ENCODE results near the gene CIRBP. TPM values are rescaled to one million over a fixed set of nuclear protein-coding genes. Genes with fewer than 3 reads are reported as not detected.
A peak's percentile ranks its signal among the peaks of the same experiment; 100 is the strongest.

The CIRBP gene
- total and polyA plus RNA-seq, 9 of the 15 experiments (the other 6 are each of a cell fraction or from before 2014, with no cell fraction given), result 20.5 to 327 (median 176) TPM

DNA sequence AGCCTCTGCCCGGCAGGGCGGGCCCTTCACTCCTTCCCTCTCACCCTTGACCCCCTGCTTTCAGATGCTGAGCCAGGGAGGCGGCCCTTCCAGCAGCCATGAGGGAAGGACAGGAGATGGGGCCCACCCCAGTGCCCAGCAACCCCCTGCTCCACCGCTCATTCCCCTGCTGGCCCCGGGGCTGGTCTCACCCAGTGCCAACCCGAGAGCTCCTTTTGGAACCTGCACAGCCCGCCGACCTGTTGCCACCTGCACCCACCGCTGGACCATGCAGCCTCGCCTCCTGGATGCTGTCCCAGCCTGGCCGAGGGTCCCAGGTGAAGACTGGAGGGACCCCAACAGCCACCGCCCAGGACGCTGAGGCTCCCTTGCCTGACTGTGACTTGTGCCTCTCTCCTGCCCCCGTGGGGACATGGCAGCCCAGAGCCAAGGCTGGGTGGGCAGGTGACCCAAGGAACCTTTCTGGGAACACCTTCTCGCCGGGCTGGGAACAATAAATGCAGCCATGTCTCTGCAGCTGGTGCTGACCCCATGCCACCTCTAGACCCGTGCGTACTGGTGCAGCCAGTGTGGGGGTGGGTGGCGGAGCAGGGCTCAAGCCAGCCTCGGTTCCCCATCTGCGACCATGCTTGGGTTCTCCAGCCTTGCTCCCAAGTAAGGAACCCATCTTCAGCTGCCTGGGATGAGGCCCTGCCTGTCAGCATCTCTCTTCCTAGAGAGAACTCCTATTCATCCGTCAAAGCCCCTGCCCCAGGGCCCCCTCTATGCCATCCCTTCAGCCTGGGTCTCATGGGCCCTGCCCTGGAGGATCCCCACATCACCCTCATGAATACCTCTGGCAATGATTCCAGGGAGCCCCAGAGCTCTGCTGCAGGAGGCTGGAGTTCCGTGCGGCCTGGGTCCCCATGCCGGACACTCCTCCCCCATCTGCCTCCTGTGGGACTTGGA lies 9.9 kb downstream of the CIRBP start:
- Histone ChIP-seq H3K9me1 (ENCODE audit: control insufficient read depth, insufficient read depth, low read length) (no peaks in the 10 kb centered on the region), H3K27ac (ENCODE audit: extremely low read depth, low read depth, low read length) (no peak overlapping the region), H3K4me1 (replicated peaks in 1 of 2; ENCODE audit: control insufficient read depth in 2 of 2, insufficient read depth in 2 of 2, low read length in 2 of 2) (peaks cover 18 to 83% of the 10 kb centered on the region in 2 experiments), H3K9ac (ENCODE audit: insufficient read depth in 1 of 2, low read depth in 2 of 2, low read length in 2 of 2) (no peak overlapping the region; a peak in 1 of 4 replicates), H3K4me2 (ENCODE audit: insufficient read depth, low read length) (no peak overlapping the region), H3K27me3 (ENCODE audit: control insufficient read depth in 2 of 2, insufficient read depth in 2 of 2, low read length in 2 of 2) (peaks cover 0 to under 1% of the 10 kb centered on the region in 2 experiments; a peak in 1 of 5 replicates), H4K20me1 (replicated peaks; ENCODE audit: control insufficient read depth, insufficient read depth, low read length) (peaks cover 10% of the 10 kb centered on the region), H3K9me3 (replicated peaks; ENCODE audit: control insufficient read depth, insufficient read depth, low read depth, low read length) (no peaks in the 10 kb centered on the region), H2AFZ (ENCODE audit: low read depth, low read length) (no peak overlapping the region), H3K4me3 (no peak overlapping the region), H3K79me2 (ENCODE audit: control insufficient read depth, insufficient read depth, low read length) (peaks cover 29% of the 10 kb centered on the region), H3K36me3 (ENCODE audit: control insufficient read depth, insufficient read depth, low read length) (peaks cover 52% of the 10 kb centered on the region; the same call in 2 of the 3 replicates)
- DNase-seq (ENCODE audit: extremely low read depth in 1 of 4, low spot score in 3 of 4) (no peak), FAIRE-seq (no peak), ATAC-seq (no peak)
- BruUV-seq (replicated peaks), result no TSS peak
- in situ Hi-C loops (cut with MboI) (loop anchor here (5.0 kb wide), 1 partner anchor 103 kb away; the partner anchor contains the start of gene NDUFS7), intact Hi-C loops (cut with micrococcal nuclease) (loop anchor here (1.0 to 10.0 kb wide), 2 partner anchors 93 to 166 kb away; no protein-coding TSS in a partner anchor)
- WGBS (ENCODE audit: insufficient coverage, low coverage, missing lambda C conversion rate), result 90% methylated on average over 21 of the region's 25 CpGs
- TF ChIP-seq, protein P1, sequence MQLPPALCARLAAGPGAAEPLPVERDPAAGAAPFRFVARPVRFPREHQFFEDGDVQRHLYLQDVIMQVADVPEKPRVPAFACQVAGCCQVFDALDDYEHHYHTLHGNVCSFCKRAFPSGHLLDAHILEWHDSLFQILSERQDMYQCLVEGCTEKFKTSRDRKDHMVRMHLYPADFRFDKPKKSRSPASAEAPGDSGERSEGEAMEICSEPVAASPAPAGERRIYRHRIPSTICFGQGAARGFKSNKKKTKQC (CRISPR knock-in tag; IDR thresholded peaks at IDR 0.05), result 0 out of 2 replicates have a peak, but pooled peaks have one; percentile 12
- TF ChIP-seq CAMTA2 (CRISPR knock-in tag; conservative IDR thresholded peaks at IDR 0.05), result no peak
- TF ChIP-seq, protein P2, sequence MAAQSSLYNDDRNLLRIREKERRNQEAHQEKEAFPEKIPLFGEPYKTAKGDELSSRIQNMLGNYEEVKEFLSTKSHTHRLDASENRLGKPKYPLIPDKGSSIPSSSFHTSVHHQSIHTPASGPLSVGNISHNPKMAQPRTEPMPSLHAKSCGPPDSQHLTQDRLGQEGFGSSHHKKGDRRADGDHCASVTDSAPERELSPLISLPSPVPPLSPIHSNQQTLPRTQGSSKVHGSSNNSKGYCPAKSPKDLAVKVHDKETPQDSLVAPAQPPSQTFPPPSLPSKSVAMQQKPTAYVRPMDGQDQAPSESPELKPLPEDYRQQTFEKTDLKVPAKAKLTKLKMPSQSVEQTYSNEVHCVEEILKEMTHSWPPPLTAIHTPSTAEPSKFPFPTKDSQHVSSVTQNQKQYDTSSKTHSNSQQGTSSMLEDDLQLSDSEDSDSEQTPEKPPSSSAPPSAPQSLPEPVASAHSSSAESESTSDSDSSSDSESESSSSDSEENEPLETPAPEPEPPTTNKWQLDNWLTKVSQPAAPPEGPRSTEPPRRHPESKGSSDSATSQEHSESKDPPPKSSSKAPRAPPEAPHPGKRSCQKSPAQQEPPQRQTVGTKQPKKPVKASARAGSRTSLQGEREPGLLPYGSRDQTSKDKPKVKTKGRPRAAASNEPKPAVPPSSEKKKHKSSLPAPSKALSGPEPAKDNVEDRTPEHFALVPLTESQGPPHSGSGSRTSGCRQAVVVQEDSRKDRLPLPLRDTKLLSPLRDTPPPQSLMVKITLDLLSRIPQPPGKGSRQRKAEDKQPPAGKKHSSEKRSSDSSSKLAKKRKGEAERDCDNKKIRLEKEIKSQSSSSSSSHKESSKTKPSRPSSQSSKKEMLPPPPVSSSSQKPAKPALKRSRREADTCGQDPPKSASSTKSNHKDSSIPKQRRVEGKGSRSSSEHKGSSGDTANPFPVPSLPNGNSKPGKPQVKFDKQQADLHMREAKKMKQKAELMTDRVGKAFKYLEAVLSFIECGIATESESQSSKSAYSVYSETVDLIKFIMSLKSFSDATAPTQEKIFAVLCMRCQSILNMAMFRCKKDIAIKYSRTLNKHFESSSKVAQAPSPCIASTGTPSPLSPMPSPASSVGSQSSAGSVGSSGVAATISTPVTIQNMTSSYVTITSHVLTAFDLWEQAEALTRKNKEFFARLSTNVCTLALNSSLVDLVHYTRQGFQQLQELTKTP (IDR thresholded peaks at IDR 0.05; ENCODE audit: low read depth in 1 of 2, partially characterized antibody in 2 of 2), result no peak
- TF ChIP-seq, protein P3, sequence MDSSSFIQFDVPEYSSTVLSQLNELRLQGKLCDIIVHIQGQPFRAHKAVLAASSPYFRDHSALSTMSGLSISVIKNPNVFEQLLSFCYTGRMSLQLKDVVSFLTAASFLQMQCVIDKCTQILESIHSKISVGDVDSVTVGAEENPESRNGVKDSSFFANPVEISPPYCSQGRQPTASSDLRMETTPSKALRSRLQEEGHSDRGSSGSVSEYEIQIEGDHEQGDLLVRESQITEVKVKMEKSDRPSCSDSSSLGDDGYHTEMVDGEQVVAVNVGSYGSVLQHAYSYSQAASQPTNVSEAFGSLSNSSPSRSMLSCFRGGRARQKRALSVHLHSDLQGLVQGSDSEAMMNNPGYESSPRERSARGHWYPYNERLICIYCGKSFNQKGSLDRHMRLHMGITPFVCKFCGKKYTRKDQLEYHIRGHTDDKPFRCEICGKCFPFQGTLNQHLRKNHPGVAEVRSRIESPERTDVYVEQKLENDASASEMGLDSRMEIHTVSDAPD (CRISPR knock-in tag; IDR thresholded peaks at IDR 0.05), result no peak
- CTCF ChIA-PET (ENCODE audit: low intra/inter-chr PET ratio), result interaction anchor here (1.5 kb wide), 1 partner anchor 93 kb away, joined by 7 read pairs; no protein-coding TSS in a partner anchor
- POLR2A ChIA-PET, result interaction anchor here (2.2 to 2.4 kb wide), 2 partner anchors 10 kb away, joined by 7 to 21 read pairs; partner anchors contain the start of gene CIRBP

Measured in K562 (cell line).